Hematopoietic multipotent progenitor cell treated with erythropoietin and hydrocortisone succinate and interleukin-3 and kit ligand, for 8 days (in vitro differentiated cells): Measurements from ENCODE around the gene LYRM1.
"Not testable (repeated sequence)": the region's sequence is repeated elsewhere in the genome, so short reads cannot be mapped to it uniquely, and the experiment has no call there.

ENCODE experiments used
- DNase-seq: peaks from one replicate; pipeline ENCODE4 v3.0.0-alpha.2; 2015

LYRM1 gene

GRCh38 chr16:20938426-20938825, 37.9 kb downstream of the LYRM1 start:
- no peak for DNase-seq

- no peak for DNase-seq
These were observed 39.0 kb downstream of the LYRM1 start for GRCh38 chr16:20939611-20940010.

- DNase-seq = no peak
These were observed 40.5 kb downstream of the LYRM1 start for GRCh38 chr16:20940871-20941635.

GRCh38 chr16:20941636-20941926, 41.0 kb downstream of the LYRM1 start:
- DNase-seq = no peak

- DNase-seq = no peak
These were observed 41.7 kb downstream of the LYRM1 start for GRCh38 chr16:20942256-20942655.

- DNase-seq = peak; percentile 56
These were observed 44.4 kb downstream of the LYRM1 start for GRCh38 chr16:20944861-20945574.

GRCh38 chr16:20945575-20945875, 45.0 kb downstream of the LYRM1 start:
- not testable (repeated sequence) for DNase-seq

- DNase-seq = peak; percentile 14
These were observed 45.6 kb downstream of the LYRM1 start for GRCh38 chr16:20946015-20946629.

- DNase-seq = no peak
These were observed 47.9 kb downstream of the LYRM1 start for GRCh38 chr16:20948444-20948843.

- DNase-seq = no peak
These were observed 49.1 kb downstream of the LYRM1 start for GRCh38 chr16:20949660-20950059.

GRCh38 chr16:20950294-20950693, 49.7 kb downstream of the LYRM1 start:
- no peak for DNase-seq

- no peak for DNase-seq
These were observed 51.8 kb downstream of the LYRM1 start for GRCh38 chr16:20952139-20952920.

- DNase-seq = no peak
These were observed 54.0 kb downstream of the LYRM1 start for GRCh38 chr16:20954574-20954973.

GRCh38 chr16:20956319-20956718, 55.7 kb downstream of the LYRM1 start:
- no peak for DNase-seq

- no peak for DNase-seq
These were observed 56.6 kb downstream of the LYRM1 start for GRCh38 chr16:20957153-20957552.

- DNase-seq = no peak
These were observed 60.3 kb downstream of the LYRM1 start for GRCh38 chr16:20960899-20961298.

GRCh38 chr16:20968765-20969164, 68.2 kb downstream of the LYRM1 start:
- no peak for DNase-seq

- no peak for DNase-seq
These were observed 68.8 kb downstream of the LYRM1 start for GRCh38 chr16:20969386-20969785.

- DNase-seq = no peak
These were observed 70.8 kb downstream of the LYRM1 start for GRCh38 chr16:20971401-20971800.

GRCh38 chr16:20973201-20973600, 72.6 kb downstream of the LYRM1 start:
- DNase-seq = peak; percentile 17
